Ascending aorta (tissue), 2 donors: ENCODE results near the gene OR51I2. TPM values are rescaled to one million over a fixed set of nuclear protein-coding genes. Genes with fewer than 3 reads are reported as not detected.

ENCODE experiments used
- DNase-seq, 2 donors: peaks; one replicate each; pipeline ENCODE4 v3.0.0-alpha.2; 2019; ENCODE audit warnings: low spot score in 2 of 2
- H3K27ac ChIP-seq, 2 donors: fragments of 200-600 bp; sonication (generic); one replicate each; pipeline ENCODE4 v1.5.1; 2016 to 2017; ENCODE audit warnings: mild to moderate bottlenecking in 1 of 2
- H3K27me3 ChIP-seq: fragments of 200-600 bp; sonication (generic); one replicate; pipeline ENCODE4 v1.5.1; 2017
- H3K36me3 ChIP-seq, 2 donors: fragments of 200-600 bp; sonication (generic); one replicate each; pipeline ENCODE4 v1.5.1; 2016
- H3K4me1 ChIP-seq, 2 donors: fragments of 200-600 bp; sonication (generic); one replicate each; pipeline ENCODE4 v1.5.1; 2016 to 2017; ENCODE audit warnings: mild to moderate bottlenecking in 1 of 2
- H3K4me3 ChIP-seq, 2 donors: fragments of 200-600 bp; sonication (generic); one replicate each; pipeline ENCODE4 v1.5.1; 2016 to 2017; ENCODE audit warnings: mild to moderate bottlenecking in 1 of 2
- H3K9me3 ChIP-seq, 2 donors: fragments of 200-600 bp; sonication (generic); one replicate each; pipeline ENCODE4 v1.5.1; 2016
- CTCF ChIP-seq, 3 experiments: fragments of 200-600 bp in 2 of 3; fragments of 450-650 bp in 1 of 3; sonication (generic) in 2 of 3; IDR thresholded peaks; one replicate each; pipeline ENCODE4 v1.5.1; 2016 to 2019; ENCODE audit warnings: antibody characterized with exemption in 3 of 3, mild to moderate bottlenecking in 1 of 3, moderate library complexity in 1 of 3
- intact Hi-C: fragments of 100-400 bp; cut with DNase I; formaldehyde crosslinking; loops from one replicate; pipeline ENCODE4 v1.15.1; 2023
- total RNA-seq: library from RNA; depleted of rRNA; stranded (reverse); fragments of >200 nt; gene quantifications from one replicate; pipeline ENCODE4 v1.1.0, GENCODE V29; 2016

The OR51I2 gene
- not detected for total RNA-seq

GRCh38 chr11:5449023-5449422 is at the start of gene OR51I2:
TSS of gene OR51I2 (plus strand) at chr11:5449323. CDS start at chr11:5453489, 4,166 bp downstream.
- H3K9me3 ChIP-seq, result no peaks in the 10 kb centered on the region
- no peak for DNase-seq
- intact Hi-C loops, result no loop called here
- H3K4me3 ChIP-seq, result no peak within 1 kb of the TSS
- no peak within 1 kb of the TSS for H3K27ac ChIP-seq
- H3K27me3 ChIP-seq, result no peaks in the 10 kb centered on the region
- H3K36me3 ChIP-seq, result no peaks in the 10 kb centered on the region
- H3K4me1 ChIP-seq, result no peaks in the 10 kb centered on the region
- TF ChIP-seq CTCF (IDR thresholded peaks at IDR 0.05), result no peak

- no peaks in the 10 kb centered on the region for H3K9me3 ChIP-seq
- no peak for DNase-seq
- H3K36me3 ChIP-seq, result no peaks in the 10 kb centered on the region
- H3K27ac ChIP-seq, result no peak overlapping the region
- intact Hi-C loops, result no loop called here
- no peak overlapping the region for H3K4me3 ChIP-seq
- TF ChIP-seq CTCF (IDR thresholded peaks at IDR 0.05), result no peak
- H3K27me3 ChIP-seq, result no peaks in the 10 kb centered on the region
- H3K4me1 ChIP-seq, result no peaks in the 10 kb centered on the region
Observed at GRCh38 chr11:5405173-5405572, 44.0 kb upstream of the OR51I2 start.

- H3K27ac ChIP-seq, result no peak overlapping the region
- no peaks in the 10 kb centered on the region for H3K27me3 ChIP-seq
- TF ChIP-seq CTCF (IDR thresholded peaks at IDR 0.05), result no peak
- H3K36me3 ChIP-seq, result no peaks in the 10 kb centered on the region
- no peaks in the 10 kb centered on the region for H3K4me1 ChIP-seq
- H3K9me3 ChIP-seq, result no peaks in the 10 kb centered on the region
- intact Hi-C loops, result no loop called here
- DNase-seq, result no peak
- H3K4me3 ChIP-seq, result no peak overlapping the region
Observed at GRCh38 chr11:5420993-5421392, 28.1 kb upstream of the OR51I2 start.

GRCh38 chr11:5421811-5422210 is 27.3 kb upstream of the OR51I2 start, which contains the start of gene OR51Q1:
TSS of gene OR51Q1 (plus strand) at chr11:5422111. CDS start at chr11:5422201, 90 bp downstream.
- H3K36me3 ChIP-seq, result no peaks in the 10 kb centered on the region
- intact Hi-C loops, result no loop called here
- DNase-seq, result no peak
- H3K27ac ChIP-seq, result no peak within 1 kb of the TSS
- TF ChIP-seq CTCF (IDR thresholded peaks at IDR 0.05), result no peak
- H3K4me3 ChIP-seq, result no peak within 1 kb of the TSS
- H3K27me3 ChIP-seq, result no peaks in the 10 kb centered on the region
- H3K9me3 ChIP-seq, result no peaks in the 10 kb centered on the region
- no peaks in the 10 kb centered on the region for H3K4me1 ChIP-seq

GRCh38 chr11:5423131-5423530 is 26.0 kb upstream of the OR51I2 start:
- TF ChIP-seq CTCF (IDR thresholded peaks at IDR 0.05), result no peak
- Histone ChIP-seq H3K27ac (no peak overlapping the region), H3K4me1 (no peaks in the 10 kb centered on the region), H3K9me3 (no peaks in the 10 kb centered on the region), H3K27me3 (no peaks in the 10 kb centered on the region), H3K4me3 (no peak overlapping the region), H3K36me3 (no peaks in the 10 kb centered on the region)
- intact Hi-C loops, result no loop called here
- no peak for DNase-seq

GRCh38 chr11:5441414-5441813 is 7.7 kb upstream of the OR51I2 start, which contains the start of gene OR51I1:
TSS of gene OR51I1 (minus strand) at chr11:5441514. CDS start at chr11:5441514, 0 bp downstream.
- DNase-seq, result no peak

More at GRCh38 chr11:5441414-5441813, 7.7 kb upstream of the OR51I2 start, which contains the start of gene OR51I1:
- H3K27ac ChIP-seq, result no peak within 1 kb of the TSS
- H3K9me3 ChIP-seq, result no peaks in the 10 kb centered on the region
- H3K4me3 ChIP-seq, result no peak within 1 kb of the TSS
- no peaks in the 10 kb centered on the region for H3K4me1 ChIP-seq
- TF ChIP-seq CTCF (IDR thresholded peaks at IDR 0.05), result no peak
- H3K36me3 ChIP-seq, result no peaks in the 10 kb centered on the region
- no peaks in the 10 kb centered on the region for H3K27me3 ChIP-seq
- intact Hi-C loops, result no loop called here
